ENCODE results near the gene RABGAP1L. TPM values are rescaled to one million over a fixed set of nuclear protein-coding genes. Genes with fewer than 3 reads are reported as not detected.

The RABGAP1L gene
- total RNA-seq, 4 donors from 2014 or later, result 31.7 to 49.7 (median 34.3) TPM

GRCh38 chr1:174938281-174939007, 779.1 kb downstream of the RABGAP1L start:
- TF ChIP-seq CTCF (IDR thresholded peaks at IDR 0.05), result no peak
- ATAC-seq (ENCODE audit: low FRiP score) (no peak), DNase-seq (ENCODE audit: low spot score) (no peak)

DNA sequence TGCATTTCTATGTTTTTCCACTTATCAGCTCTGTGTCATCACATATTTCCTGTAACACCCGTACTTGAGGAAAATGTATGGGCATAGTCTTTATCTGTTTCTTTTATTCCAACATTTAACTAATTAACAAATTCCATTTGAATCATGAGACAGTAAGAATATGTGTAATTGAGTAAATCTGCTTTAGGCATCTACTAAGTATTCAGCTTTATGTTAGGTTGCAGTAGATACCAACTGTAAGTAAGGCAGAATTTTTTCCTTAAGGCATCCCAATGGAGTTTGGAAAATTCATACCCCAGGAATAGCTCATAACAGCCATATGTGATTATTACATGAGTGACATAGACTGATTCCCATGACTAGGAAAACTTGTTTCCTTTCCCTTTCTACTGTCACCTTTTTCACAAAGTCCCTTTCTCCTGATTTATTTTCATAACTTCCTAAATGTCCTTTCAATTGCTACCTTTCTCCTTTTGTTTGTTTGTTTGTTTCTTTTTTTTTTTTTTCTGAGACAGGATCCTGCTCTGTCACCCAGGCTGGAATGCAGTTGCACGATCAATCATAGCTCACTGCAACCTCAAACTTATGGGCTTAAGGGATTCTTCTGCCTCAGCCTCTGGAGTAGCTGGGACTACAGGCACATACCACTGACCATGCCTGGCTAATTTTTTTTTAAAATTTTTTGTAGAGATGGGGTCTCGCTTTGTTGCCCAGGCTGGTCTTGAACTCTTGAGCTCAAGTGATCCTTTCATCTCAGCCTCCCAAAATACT, 780.6 kb downstream of the RABGAP1L start:
- DNase-seq (ENCODE audit: low spot score), result no peak
- no peak for ATAC-seq (ENCODE audit: low FRiP score)
- no peak for TF ChIP-seq CTCF (IDR thresholded peaks at IDR 0.05)

DNA sequence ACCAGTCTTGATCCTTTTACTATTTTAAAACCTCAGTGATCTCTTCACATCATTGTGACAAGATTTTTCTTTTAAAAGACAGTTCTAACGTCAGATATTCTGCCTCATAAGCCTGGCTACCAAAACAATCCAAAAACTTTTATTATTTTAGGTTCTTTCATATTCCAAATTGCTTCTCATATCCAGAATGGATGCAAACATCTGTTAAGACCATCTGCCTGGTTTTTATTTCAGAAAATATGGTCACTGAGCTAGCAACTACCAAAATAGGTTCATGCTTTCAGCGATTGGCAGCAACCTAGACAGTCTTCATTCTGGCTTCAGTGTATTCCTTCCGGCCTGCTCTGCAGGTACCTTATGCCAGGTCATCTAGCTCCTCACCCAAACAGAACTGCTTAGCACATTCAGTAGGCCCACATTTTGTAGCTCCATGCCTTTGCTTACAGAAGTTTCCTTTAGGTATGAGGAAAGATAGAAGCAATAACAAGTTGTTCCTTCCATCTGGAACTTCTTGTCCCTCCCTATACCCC, 781.4 kb downstream of the RABGAP1L start:
- TF ChIP-seq CTCF (IDR thresholded peaks at IDR 0.05), result no peak
- no peak for DNase-seq (ENCODE audit: low spot score)
- no peak for ATAC-seq (ENCODE audit: low FRiP score)

GRCh38 chr1:174942547-174943255, 783.4 kb downstream of the RABGAP1L start:
- DNase-seq (ENCODE audit: low spot score) (no peak), ATAC-seq (ENCODE audit: low FRiP score) (peak; percentile 43)
- no peak for TF ChIP-seq CTCF (IDR thresholded peaks at IDR 0.05)

GRCh38 chr1:174946031-174946430, 786.7 kb downstream of the RABGAP1L start:
- ATAC-seq (ENCODE audit: low FRiP score) (no peak), DNase-seq (ENCODE audit: low spot score) (no peak)
- TF ChIP-seq CTCF (IDR thresholded peaks at IDR 0.05), result no peak

DNA sequence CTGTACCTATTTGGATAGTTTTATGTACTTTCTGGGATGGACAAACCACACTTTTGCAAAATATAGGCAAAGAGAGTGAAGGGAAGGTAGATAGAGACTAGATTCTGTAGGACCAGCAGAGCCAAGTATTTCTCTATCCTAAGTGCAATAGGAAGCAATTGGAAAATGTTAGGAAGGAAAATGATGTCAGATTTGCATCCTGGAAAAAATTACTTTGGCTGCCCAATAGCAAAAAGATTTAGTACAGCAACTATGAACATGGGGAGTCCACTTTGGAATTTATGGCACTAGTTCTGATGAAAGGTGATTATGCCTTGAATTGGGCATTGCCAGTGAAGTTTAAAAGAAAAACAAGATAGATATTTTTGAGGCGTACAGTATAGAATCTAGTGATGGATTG, 789.7 kb downstream of the RABGAP1L start:
- ATAC-seq (ENCODE audit: low FRiP score), result no peak
- no peak for TF ChIP-seq CTCF (IDR thresholded peaks at IDR 0.05)
- DNase-seq (ENCODE audit: low spot score), result no peak
